Natural killer cell (primary cell): ENCODE results near the gene GJB4. TPM values are rescaled to one million over a fixed set of nuclear protein-coding genes. Genes with fewer than 3 reads are reported as not detected.
A peak's percentile ranks its signal among the peaks of the same experiment; 100 is the strongest.
"Not testable (repeated sequence)": the region's sequence is repeated elsewhere in the genome, so short reads cannot be mapped to it uniquely, and the experiment has no call there.

Experiments used
- ATAC-seq, 3 donors: fragments of 150-1000 bp in 2 of 3; fragments of 200-7000 bp in 1 of 3; cut with Tn5 transposase; 1 replicate in 1 of 3; 2 replicates in 2 of 3; pipeline ENCODE4 v1.10.0; 2021; ENCODE audit warnings: mild to moderate bottlenecking in 2 of 3, moderate library complexity in 2 of 3
- DNase-seq, 2 donors: peaks; one replicate each; pipeline versions ENCODE4 v3.0.0 to v3.0.0-alpha.2; 2013 to 2021; ENCODE audit warnings: mixed read lengths in 1 of 2
- H3K27ac ChIP-seq: one replicate; pipeline ENCODE4 v1.5.1; 2013; ENCODE audit warnings: mild to moderate bottlenecking, low read length
- H3K27me3 ChIP-seq: one replicate; pipeline ENCODE4 v1.6.1; 2013; ENCODE audit warnings: low read length; ENCODE audit not compliant: control insufficient read depth, insufficient read depth
- H3K36me3 ChIP-seq: one replicate; pipeline ENCODE4 v1.6.1; 2013; ENCODE audit warnings: low read length; ENCODE audit not compliant: control insufficient read depth, insufficient read depth
- H3K4me1 ChIP-seq: one replicate; pipeline ENCODE4 v1.6.1; 2013; ENCODE audit warnings: low read length; ENCODE audit not compliant: control insufficient read depth, insufficient read depth
- H3K4me3 ChIP-seq: one replicate; pipeline ENCODE4 v1.5.1; 2013; ENCODE audit warnings: low read length
- H3K9me3 ChIP-seq: one replicate; pipeline ENCODE4 v1.6.1; 2013; ENCODE audit warnings: low read length; ENCODE audit not compliant: control insufficient read depth, insufficient read depth
- H3K27ac Mint-ChIP-seq, 2 donors: one replicate each; pipeline ENCODE4 v1.8.0; 2022; ENCODE audit warnings: mild to moderate bottlenecking in 2 of 2, mixed read lengths in 2 of 2, moderate library complexity in 1 of 2
- H3K27me3 Mint-ChIP-seq, 2 donors: one replicate each; pipeline ENCODE4 v1.8.0; 2022; ENCODE audit warnings: low read depth in 2 of 2, mixed read lengths in 2 of 2
- H3K36me3 Mint-ChIP-seq: one replicate; pipeline ENCODE4 v1.8.0; 2022; ENCODE audit warnings: mixed read lengths
- H3K4me1 Mint-ChIP-seq, 2 donors: one replicate each; pipeline ENCODE4 v1.8.0; 2022; ENCODE audit warnings: mixed read lengths in 2 of 2
- H3K4me3 Mint-ChIP-seq: one replicate; pipeline ENCODE4 v1.8.0; 2022; ENCODE audit warnings: mild to moderate bottlenecking, moderate library complexity, mixed read lengths
- H3K9me3 Mint-ChIP-seq, 2 donors: one replicate each; pipeline ENCODE4 v1.8.0; 2022; ENCODE audit warnings: mixed read lengths in 2 of 2
- CTCF ChIP-seq: fragments of 200-600 bp; IDR thresholded peaks from one replicate; pipeline ENCODE4 v1.8.0; 2022; ENCODE audit warnings: antibody characterized with exemption
- WGBS: methylation state at CpG from one replicate; pipeline ENCODE4 v1.1.7; 2013; ENCODE audit warnings: missing lambda C conversion rate; ENCODE audit not compliant: insufficient coverage; 5-methylcytosine and 5-hydroxymethylcytosine counted together
- intact Hi-C: fragments of 100-400 bp; cut with micrococcal nuclease; formaldehyde crosslinking; loops from one replicate; pipeline ENCODE4 v1.14.2; 2022
- total RNA-seq, 4 donors: library from RNA; stranded (reverse); fragments of 120-200 nt in 1 of 4; gene quantifications; one replicate each; pipeline versions ENCODE4 v1.2.3 to v1.2.4, GENCODE V29; 2013 to 2022

Gene GJB4
- total RNA-seq, 3 donors from 2014 or later (not counting 1 experiment from before 2014, with no cell fraction given) = not detected

- no peak overlapping the region for H3K27ac ChIP-seq
- no peaks in the 10 kb centered on the region for H3K27me3 ChIP-seq
- Mint-ChIP-seq H3K4me3 (no peak overlapping the region), H3K4me1 (no peaks in the 10 kb centered on the region), H3K27me3 (peaks cover 31 to 49% of the 10 kb centered on the region in 2 donors), H3K36me3 (no peaks in the 10 kb centered on the region), H3K9me3 (no peaks in the 10 kb centered on the region), H3K27ac (no peak overlapping the region)
- intact Hi-C loops = no loop called here
- DNase-seq (no peak), ATAC-seq (no peak)
- 71% methylated on average over 3 of the region's 4 CpGs for WGBS
- no peak for TF ChIP-seq CTCF
- H3K4me1 ChIP-seq = no peaks in the 10 kb centered on the region
- H3K9me3 ChIP-seq = no peaks in the 10 kb centered on the region
- no peaks in the 10 kb centered on the region for H3K36me3 ChIP-seq
- no peak overlapping the region for H3K4me3 ChIP-seq
These were observed 38.3 kb upstream of the GJB4 start for GRCh38 chr1:34721241-34721640.

- Histone ChIP-seq H3K4me3 (no peak overlapping the region), H3K27ac (no peak overlapping the region), H3K9me3 (no peaks in the 10 kb centered on the region), H3K27me3 (no peaks in the 10 kb centered on the region), H3K36me3 (no peaks in the 10 kb centered on the region), H3K4me1 (no peaks in the 10 kb centered on the region)
- WGBS = 57% methylated on average over 5 of the region's 6 CpGs
- H3K4me3 Mint-ChIP-seq = no peak overlapping the region
- no peak for DNase-seq
- no peak overlapping the region for H3K27ac Mint-ChIP-seq
- H3K4me1 Mint-ChIP-seq = no peaks in the 10 kb centered on the region
- peaks cover 31 to 49% of the 10 kb centered on the region in 2 donors for H3K27me3 Mint-ChIP-seq
- no peak for TF ChIP-seq CTCF
- ATAC-seq = no peak
- no peaks in the 10 kb centered on the region for H3K9me3 Mint-ChIP-seq
- intact Hi-C loops = no loop called here
- H3K36me3 Mint-ChIP-seq = no peaks in the 10 kb centered on the region
These were observed 37.7 kb upstream of the GJB4 start for GRCh38 chr1:34721646-34722355.

- no peak for ATAC-seq
- no peak for DNase-seq
- Histone ChIP-seq H3K27ac (no peak overlapping the region), H3K9me3 (no peaks in the 10 kb centered on the region), H3K27me3 (no peaks in the 10 kb centered on the region), H3K4me1 (no peaks in the 10 kb centered on the region), H3K36me3 (no peaks in the 10 kb centered on the region), H3K4me3 (no peak overlapping the region)
- Mint-ChIP-seq H3K27me3 (peaks cover 24 to 26% of the 10 kb centered on the region in 2 donors), H3K27ac (no peak overlapping the region), H3K4me3 (no peak overlapping the region), H3K4me1 (no peaks in the 10 kb centered on the region), H3K9me3 (no peaks in the 10 kb centered on the region), H3K36me3 (no peaks in the 10 kb centered on the region)
- 37% methylated on average over 6 of the region's 6 CpGs for WGBS
- intact Hi-C loops = no loop called here
- TF ChIP-seq CTCF = no peak
These were observed 32.7 kb upstream of the GJB4 start for GRCh38 chr1:34726861-34727260.

GRCh38 chr1:34730485-34730884, 29.1 kb upstream of the GJB4 start:
- 85% methylated on average over 5 of the region's 5 CpGs for whole genome bisulfite sequencing
- no peak overlapping the region for H3K27ac Mint-ChIP-seq
- Histone ChIP-seq H3K4me1 (no peaks in the 10 kb centered on the region), H3K27ac (no peak overlapping the region), H3K4me3 (no peak overlapping the region), H3K36me3 (no peaks in the 10 kb centered on the region), H3K27me3 (no peaks in the 10 kb centered on the region), H3K9me3 (no peaks in the 10 kb centered on the region)
- H3K9me3 Mint-ChIP-seq = no peaks in the 10 kb centered on the region
- intact Hi-C loops = no loop called here
- H3K4me1 Mint-ChIP-seq = no peaks in the 10 kb centered on the region
- H3K36me3 Mint-ChIP-seq = no peaks in the 10 kb centered on the region
- no peak for TF ChIP-seq CTCF
- ATAC-seq (peak in 1 of 3 donors; percentile 31), DNase-seq (no peak)
- peaks cover 13 to 20% of the 10 kb centered on the region in 2 donors for H3K27me3 Mint-ChIP-seq
- H3K4me3 Mint-ChIP-seq = no peak overlapping the region

GRCh38 chr1:34732831-34733230, 26.7 kb upstream of the GJB4 start:
- H3K4me1 ChIP-seq, H3K27ac Mint-ChIP-seq, H3K4me3 ChIP-seq, H3K27me3 ChIP-seq, ATAC-seq, DNase-seq, H3K36me3 ChIP-seq, intact Hi-C loops, H3K36me3 Mint-ChIP-seq, H3K9me3 Mint-ChIP-seq, H3K27ac ChIP-seq, H3K4me1 Mint-ChIP-seq, H3K9me3 ChIP-seq, H3K4me3 Mint-ChIP-seq: not testable (repeated sequence)
- 74% methylated on average over 7 of the region's 7 CpGs for WGBS
- H3K27me3 Mint-ChIP-seq = peaks cover 16 to 20% of the 10 kb centered on the region in 2 donors
